HG02571 (cell line): Measurements from ENCODE around the gene SLC6A18.
"Not testable (repeated sequence)": the region's sequence is repeated elsewhere in the genome, so short reads cannot be mapped to it uniquely, and the experiment has no call there.

Experiments used
- ATAC-seq: cut with Tn5 transposase; IDR thresholded peaks from one replicate; pipeline ENCODE4 v1.9.1; 2021; ENCODE audit warnings: mild to moderate bottlenecking, moderate library complexity; ENCODE audit not compliant: unreplicated experiment

SLC6A18 gene

GRCh38 chr5:1252681-1253080 is 27.5 kb downstream of the SLC6A18 start:
- ATAC-seq, result no peak

DNA sequence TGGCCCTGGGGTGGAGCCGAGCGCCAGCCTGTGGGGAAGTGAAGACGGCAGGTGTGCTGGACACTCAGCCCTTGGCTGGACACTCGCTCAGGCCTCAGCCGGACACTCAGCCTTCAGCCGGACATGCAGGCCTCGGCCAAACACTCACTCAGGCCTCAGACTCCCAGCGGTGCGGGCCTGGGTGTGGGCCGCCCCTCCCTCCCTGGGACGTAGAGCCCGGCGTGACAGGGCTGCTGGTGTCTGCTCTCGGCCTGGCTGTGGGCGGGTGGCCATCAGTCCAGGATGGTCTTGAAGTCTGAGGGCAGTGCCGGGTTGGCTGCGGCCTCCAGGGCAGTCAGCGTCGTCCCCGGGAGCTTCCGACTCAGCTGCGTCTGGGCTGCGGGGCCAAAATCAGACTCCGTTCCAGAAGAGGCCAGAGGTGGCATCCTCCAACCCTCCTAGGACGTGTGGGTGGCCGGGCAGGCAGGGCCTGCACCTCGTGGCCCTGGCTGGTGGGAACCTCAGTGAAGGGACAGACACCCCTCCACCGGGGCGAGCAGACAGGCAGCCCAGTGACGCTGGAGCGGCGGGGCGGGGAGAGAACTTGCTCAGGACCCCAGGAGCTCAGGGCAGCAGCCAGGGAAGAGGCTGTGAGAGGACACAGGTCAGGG is 28.4 kb downstream of the SLC6A18 start:
- no peak for ATAC-seq

DNA sequence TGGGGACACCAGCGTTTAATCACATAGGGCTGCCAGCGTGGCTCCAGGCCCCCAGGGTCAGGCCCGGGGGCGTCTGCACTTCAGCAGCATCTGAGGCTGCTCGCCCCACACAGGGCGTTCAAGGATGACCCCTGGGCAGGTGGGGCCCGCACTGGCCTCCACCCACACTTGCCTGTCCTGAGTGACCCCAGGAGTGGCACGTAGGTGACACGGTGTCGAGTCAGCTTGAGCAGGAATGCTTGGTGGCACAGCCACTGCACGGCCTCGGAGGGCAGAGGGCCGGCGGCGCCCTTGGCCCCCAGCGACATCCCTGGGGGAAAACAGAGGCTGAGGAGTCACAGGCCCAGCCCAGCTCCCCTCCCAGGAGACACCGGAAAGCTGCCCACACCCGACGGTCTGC is 29.0 kb downstream of the SLC6A18 start:
- ATAC-seq, result no peak

DNA sequence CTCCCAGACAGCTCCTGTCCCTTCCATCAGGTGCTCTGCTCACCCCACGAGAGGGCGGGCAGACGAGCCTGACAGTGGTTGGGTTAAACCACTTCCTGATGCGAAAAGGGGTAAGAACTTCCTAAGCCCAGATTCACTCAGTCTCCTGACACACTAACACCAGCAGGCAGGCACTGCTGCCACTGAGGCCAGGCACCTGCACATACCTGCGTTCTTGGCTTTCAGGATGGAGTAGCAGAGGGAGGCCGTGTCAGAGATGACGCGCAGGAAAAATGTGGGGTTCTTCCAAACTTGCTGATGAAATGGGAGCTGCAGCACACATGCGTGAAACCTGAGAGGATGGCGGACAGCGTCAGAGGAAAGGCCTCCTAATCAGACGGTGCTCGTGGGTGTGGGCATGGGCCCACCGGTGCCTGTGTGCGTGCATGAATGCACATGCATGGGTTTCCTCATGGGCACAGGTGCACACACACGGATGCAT is 29.9 kb downstream of the SLC6A18 start:
- no peak for ATAC-seq

GRCh38 chr5:1256776-1257175 is 31.6 kb downstream of the SLC6A18 start:
- no peak for ATAC-seq

- ATAC-seq, result no peak
Observed at GRCh38 chr5:1257363-1257762, 32.2 kb downstream of the SLC6A18 start.

DNA sequence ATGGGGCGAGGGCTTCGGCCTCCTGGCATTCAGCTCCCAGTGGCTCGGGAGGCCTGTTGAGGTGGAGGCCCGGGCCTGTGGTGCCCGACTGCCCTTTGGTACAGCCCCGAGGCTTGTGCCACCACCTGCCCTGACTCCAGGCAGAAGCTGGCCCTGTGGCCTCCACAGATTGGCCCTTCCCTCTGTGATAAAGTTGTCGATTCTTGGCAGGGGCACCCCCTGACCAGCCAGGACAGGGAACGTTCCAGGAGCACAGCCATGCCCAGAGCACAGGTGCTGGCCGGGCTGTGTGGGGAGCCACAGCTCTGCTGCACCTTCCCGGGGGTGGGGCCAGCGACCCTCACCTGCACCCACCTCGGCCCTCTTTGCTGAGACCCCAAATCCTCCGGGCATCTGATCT is 32.7 kb downstream of the SLC6A18 start:
- ATAC-seq, result no peak

- ATAC-seq, result no peak
Observed at GRCh38 chr5:1259806-1260480, 34.8 kb downstream of the SLC6A18 start.

DNA sequence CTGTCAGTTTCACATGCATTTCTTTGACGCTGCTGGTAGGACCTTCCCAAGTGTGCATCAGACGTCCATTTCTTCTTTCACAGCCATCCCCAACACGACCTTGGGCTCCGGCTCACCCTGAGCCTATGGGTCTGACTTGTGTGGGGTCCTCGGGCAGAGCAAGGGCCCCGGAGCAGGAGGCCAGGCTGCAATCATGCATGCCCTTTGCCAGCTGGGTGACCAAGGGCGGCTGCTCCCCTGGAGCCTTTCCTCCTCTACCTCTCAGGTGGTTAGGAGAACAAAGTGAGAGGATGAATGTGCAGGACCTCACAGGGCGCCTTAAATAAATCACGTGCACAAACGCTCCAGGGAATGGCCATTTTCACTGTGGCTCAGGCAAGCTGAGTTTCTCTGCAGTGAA is 36.5 kb downstream of the SLC6A18 start:
- no peak for ATAC-seq

DNA sequence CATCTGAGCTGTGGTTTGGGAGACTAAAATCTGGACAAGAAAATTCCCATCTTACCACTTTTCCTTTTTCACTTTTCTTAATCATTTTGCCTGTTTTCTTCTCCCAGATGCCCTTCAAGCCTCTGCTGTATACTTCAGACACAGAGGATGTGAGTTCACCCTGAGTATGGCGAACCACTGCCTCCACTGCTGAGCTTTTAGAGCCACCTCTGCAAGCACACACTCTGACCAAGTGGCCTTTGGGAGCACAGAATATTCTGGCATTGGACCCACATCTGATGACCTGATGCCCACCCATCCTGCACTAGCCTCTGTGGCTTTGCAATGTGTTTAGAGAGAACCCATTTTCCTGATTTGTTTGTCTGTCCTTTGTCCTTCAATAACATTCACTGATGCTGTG is 37.2 kb downstream of the SLC6A18 start:
- ATAC-seq, result no peak

DNA sequence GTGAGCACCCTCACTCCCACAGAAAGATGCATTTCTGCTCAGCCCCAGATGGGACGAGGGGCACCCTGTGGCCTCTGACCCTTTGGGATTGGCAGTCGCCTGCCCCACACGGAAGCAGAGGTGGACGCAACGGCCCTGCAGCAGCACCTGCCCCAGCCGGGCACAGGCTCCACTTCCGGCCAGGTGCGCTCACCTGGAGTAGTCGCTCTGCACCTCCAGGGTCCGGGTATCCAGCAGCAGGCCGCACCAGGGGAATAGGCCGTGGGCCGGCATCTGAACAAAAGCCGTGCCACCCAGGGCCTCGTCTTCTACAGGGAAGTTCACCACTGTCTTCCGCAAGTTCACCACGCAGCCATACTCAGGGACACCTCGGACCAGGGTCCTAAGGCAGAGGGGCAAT is 39.0 kb downstream of the SLC6A18 start:
- ATAC-seq, result no peak

DNA sequence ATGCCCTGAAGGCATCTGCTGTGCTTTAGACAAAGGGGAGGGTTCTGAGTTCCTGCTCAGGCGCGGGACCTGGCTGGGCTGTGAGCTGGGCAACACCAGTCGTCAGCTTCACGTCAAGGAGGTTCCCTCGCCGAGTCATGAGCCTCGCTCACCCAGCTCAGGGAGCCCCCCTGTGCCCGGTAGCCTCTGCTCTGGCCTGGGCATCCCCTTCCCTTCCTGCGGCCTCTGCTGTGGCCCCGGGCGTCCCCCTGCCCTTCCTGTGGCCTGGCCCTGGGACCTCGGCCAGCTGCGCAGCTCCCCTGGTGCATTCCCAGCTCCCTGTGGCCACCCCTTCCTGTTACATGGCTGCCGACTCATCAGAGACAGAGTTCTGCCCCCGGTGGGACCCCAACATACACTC is 39.8 kb downstream of the SLC6A18 start:
- no peak for ATAC-seq

DNA sequence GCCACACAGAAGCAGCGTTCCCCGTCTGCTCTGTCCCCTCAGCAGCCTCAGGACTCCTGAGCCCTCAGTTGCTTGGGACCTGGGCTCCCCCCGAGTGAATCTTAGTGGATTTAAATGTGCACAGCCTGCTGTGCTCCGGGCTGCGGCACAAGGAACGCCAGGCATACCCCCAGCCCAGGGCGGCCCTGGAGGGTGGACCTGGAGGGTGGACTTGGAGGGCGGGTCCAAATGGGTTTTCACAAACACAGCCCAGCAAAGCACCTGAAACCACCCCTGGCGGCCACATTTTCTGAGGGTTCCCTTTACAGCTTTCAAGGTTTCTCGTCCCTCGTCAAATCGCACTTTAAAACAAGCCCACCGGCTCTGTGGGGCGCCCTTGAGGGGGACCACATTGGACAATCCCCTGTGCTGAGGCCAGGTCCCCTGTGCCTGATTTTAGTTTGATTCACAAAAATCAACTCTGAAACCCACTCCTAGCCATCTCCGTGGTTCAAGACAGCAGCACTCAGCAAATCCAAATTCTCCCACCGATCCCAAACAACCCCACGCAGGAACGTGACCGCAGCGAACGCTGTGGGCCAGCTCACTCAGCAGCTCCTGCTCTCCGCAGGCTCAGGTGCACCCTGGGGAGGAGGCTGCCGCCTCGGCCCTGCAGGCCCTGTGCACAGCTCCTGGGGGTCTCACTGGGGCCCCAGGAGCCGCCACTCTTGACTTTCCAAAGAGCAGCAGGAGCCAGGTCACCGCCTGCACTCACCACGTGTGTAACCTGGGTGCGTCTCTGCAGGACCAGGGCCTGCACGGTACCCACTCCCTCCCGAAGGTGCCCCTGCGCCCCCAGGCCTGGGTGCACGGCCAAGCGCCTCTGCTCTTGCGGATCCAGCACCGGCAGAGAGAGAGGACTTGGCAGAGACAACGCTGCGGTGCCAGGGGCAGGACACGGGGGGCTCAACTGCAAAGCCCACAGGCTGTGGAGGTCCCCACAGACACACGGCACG is 40.6 kb downstream of the SLC6A18 start:
- no peak for ATAC-seq

- ATAC-seq, result no peak
Observed at GRCh38 chr5:1266791-1267190, 41.6 kb downstream of the SLC6A18 start.

DNA sequence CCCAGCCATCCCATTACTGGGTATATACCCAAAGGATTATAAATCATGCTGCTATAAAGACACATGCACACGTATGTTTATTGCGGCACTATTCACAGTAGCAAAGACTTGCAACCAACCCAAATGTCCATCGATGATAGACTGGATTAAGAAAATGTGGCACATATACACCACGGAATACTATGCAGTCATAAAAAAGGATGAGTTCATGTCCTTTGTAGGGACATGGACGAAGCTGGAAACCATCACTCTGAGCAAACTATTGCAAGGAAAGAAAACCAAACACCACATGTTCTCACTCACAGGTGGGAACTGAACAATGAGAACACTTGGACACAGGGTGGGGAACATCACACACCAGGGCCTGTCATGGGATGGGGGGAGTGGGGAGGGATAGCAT is 42.3 kb downstream of the SLC6A18 start:
- ATAC-seq, result not testable (repeated sequence)

DNA sequence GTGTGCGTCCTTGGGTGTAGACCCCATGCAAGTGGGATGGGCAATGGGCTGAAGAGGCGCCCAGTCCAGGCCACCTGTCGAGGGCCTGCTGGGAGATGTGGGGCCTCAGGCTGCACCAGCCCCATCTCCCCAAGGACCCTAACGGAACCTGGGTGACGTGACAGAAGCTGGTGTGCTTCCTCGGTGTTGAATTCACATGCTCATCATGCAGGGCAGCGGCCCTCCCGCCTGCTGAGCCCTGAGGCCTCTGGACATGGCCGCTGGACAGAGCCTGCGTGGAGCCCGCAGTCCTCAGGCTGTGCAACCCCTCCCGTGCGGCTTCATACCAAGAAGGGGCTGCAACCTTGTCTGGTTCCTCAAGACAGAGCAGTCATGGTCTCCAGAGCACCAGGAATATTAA is 42.9 kb downstream of the SLC6A18 start:
- no peak for ATAC-seq

- ATAC-seq, result no peak
Observed at GRCh38 chr5:1268666-1269065, 43.5 kb downstream of the SLC6A18 start.

- no peak for ATAC-seq
Observed at GRCh38 chr5:1270426-1270825, 45.2 kb downstream of the SLC6A18 start.

DNA sequence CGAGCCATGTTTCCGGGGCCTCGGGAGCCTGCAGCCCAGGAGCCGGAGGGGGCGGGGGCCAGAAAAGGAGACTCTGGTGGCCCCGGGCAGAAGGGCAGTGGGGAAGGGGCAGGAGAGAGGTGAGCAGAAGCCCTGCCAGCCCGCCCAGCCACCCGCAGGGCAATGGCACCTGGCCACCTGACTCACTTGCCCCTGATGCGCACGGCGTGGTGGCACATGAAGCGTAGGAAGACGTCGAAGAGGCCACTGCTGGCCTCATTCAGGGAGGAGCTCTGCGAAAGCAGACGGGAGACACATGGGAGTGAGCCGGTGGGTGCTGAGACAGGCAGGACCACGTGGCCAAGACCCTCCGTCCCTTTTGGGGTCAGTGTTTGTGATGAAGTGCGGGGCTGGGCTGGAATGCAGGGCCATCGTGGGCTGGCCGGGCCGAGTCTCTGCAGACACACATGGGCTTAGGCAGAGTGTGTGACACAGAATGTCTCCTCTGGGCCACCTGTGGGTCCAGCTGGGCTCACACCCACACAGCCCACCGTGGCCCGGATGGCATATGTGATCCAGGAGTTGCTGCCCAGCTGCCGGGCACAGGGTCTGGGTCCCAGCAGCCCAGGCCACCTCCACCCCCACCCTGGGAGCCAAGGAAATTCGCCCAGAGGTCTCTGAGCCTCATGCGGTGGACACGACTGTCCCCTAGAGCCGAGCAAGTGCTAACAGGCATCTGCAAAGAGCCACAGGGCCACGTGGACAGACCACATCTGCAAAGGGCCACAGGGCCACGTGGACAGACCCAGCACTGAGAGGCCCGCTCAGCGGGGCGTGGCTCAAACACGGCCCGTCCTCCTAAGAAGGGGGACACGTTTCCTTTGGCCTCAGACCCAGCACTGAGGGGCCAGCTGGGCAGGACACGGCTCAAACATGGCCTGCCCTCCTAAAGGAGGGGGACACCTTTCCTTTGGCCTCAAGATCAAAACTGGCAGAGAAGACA is 46.0 kb downstream of the SLC6A18 start:
- no peak for ATAC-seq

GRCh38 chr5:1272201-1272600 is 47.0 kb downstream of the SLC6A18 start:
- ATAC-seq, result no peak
